Tibial nerve (tissue), 4 donors: ENCODE results near the gene NDFIP2. TPM values are rescaled to one million over a fixed set of nuclear protein-coding genes. Genes with fewer than 3 reads are reported as not detected.

Experiments
- DNase-seq, 2 donors: peaks; one replicate each; pipeline ENCODE4 v3.0.0-alpha.2; 2019; ENCODE audit warnings: low spot score in 2 of 2
- H3K27ac ChIP-seq, 4 donors: fragments of 200-600 bp; sonication (generic) in 3 of 4; one replicate each; pipeline ENCODE4 v1.5.1; 2017 to 2019; ENCODE audit warnings: mild to moderate bottlenecking in 1 of 4
- H3K27me3 ChIP-seq, 2 donors: fragments of 200-600 bp; sonication (generic) in 1 of 2; one replicate each; pipeline versions ENCODE4 v1.5.1 to v1.6.0; 2017 to 2019
- H3K36me3 ChIP-seq, 3 donors: fragments of 200-600 bp; sonication (generic); one replicate each; pipeline ENCODE4 v1.5.1; 2018 to 2019
- H3K4me1 ChIP-seq, 4 donors: fragments of 200-600 bp; sonication (generic) in 3 of 4; one replicate each; pipeline ENCODE4 v1.5.1; 2017 to 2019
- H3K4me3 ChIP-seq, 4 donors: fragments of 200-600 bp; sonication (generic) in 3 of 4; one replicate each; pipeline ENCODE4 v1.5.1; 2017 to 2019; ENCODE audit warnings: mild to moderate bottlenecking in 1 of 4, moderate library complexity in 1 of 4
- H3K9me3 ChIP-seq, 4 donors: fragments of 200-600 bp; sonication (generic) in 3 of 4; one replicate each; pipeline ENCODE4 v1.5.1; 2017 to 2019
- EP300 ChIP-seq, 2 donors: sonication (generic); formaldehyde crosslinking; IDR thresholded peaks; one replicate each; pipeline ENCODE4 v1.6.1; 2017; ENCODE audit warnings: antibody characterized with exemption in 2 of 2, mild to moderate bottlenecking in 1 of 2
- POLR2A ChIP-seq, 2 donors: fragments of 450-650 bp; IDR thresholded peaks; one replicate each; pipeline ENCODE4 v1.6.1; 2017; ENCODE audit warnings: antibody characterized with exemption in 2 of 2, mild to moderate bottlenecking in 2 of 2, moderate library complexity in 2 of 2
- WGBS, 2 donors: methylation state at CpG; one replicate each; pipeline ENCODE4 v1.1.5; 2018; 5-methylcytosine and 5-hydroxymethylcytosine counted together
- total RNA-seq, 4 donors: library from RNA; depleted of rRNA; stranded (reverse); fragments of >200 nt; gene quantifications; one replicate each; pipeline ENCODE4 v1.1.0, GENCODE V29; 2016
- TF ChIP-seq, protein P1 (sequence below), 5 experiments: fragments of 200-600 bp in 3 of 5; fragments of 450-650 bp in 2 of 5; sonication (generic) in 3 of 5; IDR thresholded peaks; one replicate each; pipeline ENCODE4 v1.5.1; 2016 to 2019; ENCODE audit warnings: antibody characterized with exemption in 5 of 5, mild to moderate bottlenecking in 3 of 5, moderate library complexity in 2 of 5

Gene NDFIP2
- total RNA-seq, 4 donors from 2014 or later = 17.9 to 20.7 (median 19.0) TPM

DNA sequence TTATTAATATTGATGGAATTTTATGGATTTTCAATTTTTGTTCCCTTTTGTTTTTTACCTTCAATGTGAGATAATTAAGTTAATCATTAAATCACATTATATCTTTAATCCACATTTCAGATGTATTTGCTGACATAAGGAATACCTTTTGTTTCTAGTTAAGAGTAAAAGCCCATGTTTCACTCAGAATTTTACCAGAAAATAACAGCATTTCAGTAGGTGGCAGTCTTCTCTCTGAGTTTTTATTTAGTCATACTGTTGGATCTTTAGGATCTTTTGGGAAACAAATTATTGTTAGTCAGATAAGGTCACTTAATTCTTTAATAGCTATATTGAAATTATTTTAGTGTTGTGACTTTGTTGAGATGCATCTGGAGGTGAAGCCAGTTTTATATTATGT lies 67.9 kb downstream of the NDFIP2 start:
- TF ChIP-seq, protein P1, sequence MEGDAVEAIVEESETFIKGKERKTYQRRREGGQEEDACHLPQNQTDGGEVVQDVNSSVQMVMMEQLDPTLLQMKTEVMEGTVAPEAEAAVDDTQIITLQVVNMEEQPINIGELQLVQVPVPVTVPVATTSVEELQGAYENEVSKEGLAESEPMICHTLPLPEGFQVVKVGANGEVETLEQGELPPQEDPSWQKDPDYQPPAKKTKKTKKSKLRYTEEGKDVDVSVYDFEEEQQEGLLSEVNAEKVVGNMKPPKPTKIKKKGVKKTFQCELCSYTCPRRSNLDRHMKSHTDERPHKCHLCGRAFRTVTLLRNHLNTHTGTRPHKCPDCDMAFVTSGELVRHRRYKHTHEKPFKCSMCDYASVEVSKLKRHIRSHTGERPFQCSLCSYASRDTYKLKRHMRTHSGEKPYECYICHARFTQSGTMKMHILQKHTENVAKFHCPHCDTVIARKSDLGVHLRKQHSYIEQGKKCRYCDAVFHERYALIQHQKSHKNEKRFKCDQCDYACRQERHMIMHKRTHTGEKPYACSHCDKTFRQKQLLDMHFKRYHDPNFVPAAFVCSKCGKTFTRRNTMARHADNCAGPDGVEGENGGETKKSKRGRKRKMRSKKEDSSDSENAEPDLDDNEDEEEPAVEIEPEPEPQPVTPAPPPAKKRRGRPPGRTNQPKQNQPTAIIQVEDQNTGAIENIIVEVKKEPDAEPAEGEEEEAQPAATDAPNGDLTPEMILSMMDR (IDR thresholded peaks at IDR 0.05) = peak in 3 of 5 experiments; percentile 5 to 20 (median 20)
- no peak for TF ChIP-seq EP300 (IDR thresholded peaks at IDR 0.05)
- H3K27ac ChIP-seq = no peak overlapping the region
- H3K36me3 ChIP-seq = no peaks in the 10 kb centered on the region
- H3K9me3 ChIP-seq = no peaks in the 10 kb centered on the region
- no peaks in the 10 kb centered on the region for H3K27me3 ChIP-seq
- H3K4me3 ChIP-seq = no peak overlapping the region
- H3K4me1 ChIP-seq = peaks cover 0 to 5% (median 0%) of the 10 kb centered on the region in 4 donors
- DNase-seq = no peak

GRCh38 chr13:79549355-79550106 lies 68.6 kb downstream of the NDFIP2 start:
- Histone ChIP-seq H3K4me3 (no peak overlapping the region), H3K27me3 (no peaks in the 10 kb centered on the region), H3K4me1 (peaks cover 0 to 5% (median 0%) of the 10 kb centered on the region in 4 donors), H3K36me3 (no peaks in the 10 kb centered on the region), H3K27ac (no peak overlapping the region), H3K9me3 (no peaks in the 10 kb centered on the region)
- WGBS, 2 donors = 60 to 61% methylated on average over 2 of the region's 2 CpGs
- no peak for DNase-seq
- TF ChIP-seq EP300 (IDR thresholded peaks at IDR 0.05) (no peak), POLR2A (IDR thresholded peaks at IDR 0.05) (no peak)
- TF ChIP-seq, protein P1 (IDR thresholded peaks at IDR 0.05) = no peak

DNA sequence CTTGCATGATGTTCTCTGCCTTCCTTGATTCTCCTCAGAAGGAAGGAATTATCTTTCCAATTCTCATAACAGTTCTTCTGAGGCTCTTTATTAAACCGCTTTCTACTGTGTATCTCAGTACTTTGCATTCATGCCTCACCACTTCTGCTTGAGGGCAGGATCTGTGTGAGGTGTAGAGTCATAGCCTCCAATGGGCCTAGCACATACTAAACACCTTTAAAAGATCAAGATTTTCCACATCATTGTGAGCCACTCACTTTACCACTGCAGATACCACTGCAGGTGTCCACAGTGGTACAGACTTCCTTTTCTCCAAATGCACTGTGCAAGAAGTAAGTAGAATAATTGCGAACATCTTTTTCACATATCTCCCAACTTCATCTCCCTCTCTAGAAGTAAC lies 76.7 kb downstream of the NDFIP2 start:
- Histone ChIP-seq H3K9me3 (peaks cover 0 to 15% (median 0%) of the 10 kb centered on the region in 4 donors), H3K36me3 (peaks cover 0 to 24% (median 0%) of the 10 kb centered on the region in 3 donors), H3K4me1 (no peaks in the 10 kb centered on the region), H3K4me3 (no peak overlapping the region), H3K27ac (no peak overlapping the region), H3K27me3 (no peaks in the 10 kb centered on the region)
- no peak for DNase-seq
- WGBS, 2 donors = 94 to 98% methylated on average over 2 of the region's 2 CpGs
- TF ChIP-seq POLR2A (IDR thresholded peaks at IDR 0.05) (no peak), EP300 (IDR thresholded peaks at IDR 0.05) (no peak)
- TF ChIP-seq, protein P1 (IDR thresholded peaks at IDR 0.05) = no peak

- Histone ChIP-seq H3K27me3 (no peaks in the 10 kb centered on the region), H3K4me3 (no peak overlapping the region), H3K27ac (no peak overlapping the region), H3K4me1 (no peaks in the 10 kb centered on the region), H3K9me3 (peaks cover 0 to 30% (median 2%) of the 10 kb centered on the region in 4 donors), H3K36me3 (peaks cover 0 to 24% (median 0%) of the 10 kb centered on the region in 3 donors)
- WGBS, 2 donors = 78 to 93% methylated on average over 2 of the region's 2 CpGs
- TF ChIP-seq, protein P1 (IDR thresholded peaks at IDR 0.05) = no peak
- TF ChIP-seq POLR2A (IDR thresholded peaks at IDR 0.05) (no peak), EP300 (IDR thresholded peaks at IDR 0.05) (no peak)
- no peak for DNase-seq
Measured at GRCh38 chr13:79560954-79561353, 80.0 kb downstream of the NDFIP2 start.

DNA sequence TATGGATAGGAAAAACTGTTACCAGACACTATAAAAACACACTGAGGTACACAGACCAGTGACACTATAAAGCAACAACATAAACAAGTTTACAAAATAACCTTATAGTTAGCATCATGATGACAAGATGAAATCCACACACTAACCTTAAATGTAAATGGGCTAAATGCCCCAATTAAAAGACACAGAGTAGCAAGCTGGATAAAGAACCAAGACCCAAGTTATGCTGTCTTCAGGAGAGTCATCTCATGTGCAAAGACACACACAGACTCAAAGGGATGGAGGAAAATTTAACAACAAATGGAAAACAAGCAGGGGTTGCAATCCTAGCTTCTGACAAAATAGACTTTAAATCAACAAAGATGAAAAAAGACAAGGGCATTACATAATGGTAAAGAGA lies 81.6 kb downstream of the NDFIP2 start:
- DNase-seq = no peak
- Histone ChIP-seq H3K36me3 (peaks cover 0 to 24% (median 0%) of the 10 kb centered on the region in 3 donors), H3K4me3 (no peak overlapping the region), H3K4me1 (no peaks in the 10 kb centered on the region), H3K27ac (no peak overlapping the region), H3K27me3 (no peaks in the 10 kb centered on the region), H3K9me3 (peaks cover 0 to 33% (median 2%) of the 10 kb centered on the region in 4 donors)
- TF ChIP-seq, protein P1 (IDR thresholded peaks at IDR 0.05) = no peak
- TF ChIP-seq POLR2A (IDR thresholded peaks at IDR 0.05) (no peak), EP300 (IDR thresholded peaks at IDR 0.05) (no peak)
